ENCODE measurements around the gene ACOX1. TPM values are rescaled to one million over a fixed set of nuclear protein-coding genes. Genes with fewer than 3 reads are reported as not detected.

ACOX1 gene
- total and polyA plus RNA-seq, 2 experiments from 2014 or later = 21.3 to 43.0 TPM

- no peaks in the 10 kb centered on the region for H3K36me3 ChIP-seq
- TF ChIP-seq CTCF (IDR thresholded peaks at IDR 0.05; ENCODE audit: low read depth, low read length) = no peak
Measured at GRCh38 chr17:76011951-76012350, 33.0 kb upstream of the ACOX1 start.

DNA sequence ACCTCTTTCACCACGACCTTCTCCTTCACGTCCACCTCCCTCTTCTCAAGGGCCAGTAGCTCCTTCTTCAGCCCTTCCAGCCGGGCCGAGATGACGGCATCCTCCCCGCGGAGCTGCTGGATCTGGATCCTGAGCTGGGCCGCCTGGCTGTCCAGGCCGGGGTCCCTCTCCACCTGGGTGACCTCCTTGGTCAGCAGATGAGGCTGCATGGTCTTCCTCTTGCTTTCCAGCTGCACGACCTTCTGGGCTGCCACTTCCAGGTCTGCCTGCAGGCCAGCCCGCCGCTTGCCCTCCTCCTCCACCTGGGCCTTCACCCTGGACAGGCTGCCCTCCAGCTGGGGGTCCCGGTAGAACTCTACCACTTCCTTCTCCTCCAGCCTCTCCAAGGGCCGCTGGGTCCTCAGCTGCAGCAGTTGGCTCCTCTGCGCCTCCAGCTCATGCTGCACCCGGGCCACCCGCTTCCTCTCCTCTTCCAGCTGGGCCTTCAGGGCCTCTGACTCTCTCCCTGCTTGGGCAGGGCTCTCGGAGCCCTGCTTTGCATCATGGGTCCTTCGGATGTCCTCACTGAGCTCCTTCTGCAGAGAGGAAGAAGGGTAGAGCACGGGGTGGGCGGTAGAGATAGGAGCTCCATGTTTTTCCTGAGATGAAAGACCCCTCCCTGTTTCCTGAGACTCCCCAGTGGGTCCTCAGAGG is 31.1 kb upstream of the ACOX1 start:
- H3K4me1 ChIP-seq (ENCODE audit: low read depth) = no peaks in the 10 kb centered on the region
- H3K27ac ChIP-seq = no peak overlapping the region
- no peak for DNase-seq (ENCODE audit: low read depth in 1 of 2, low spot score in 1 of 2)
- no peak for TF ChIP-seq CTCF (IDR thresholded peaks at IDR 0.05; ENCODE audit: low read depth, low read length)
- no peaks in the 10 kb centered on the region for H3K36me3 ChIP-seq
- H3K4me3 ChIP-seq = no peak overlapping the region
- H3K9me3 ChIP-seq (ENCODE audit: low read depth) = no peaks in the 10 kb centered on the region
- peaks cover 5% of the 10 kb centered on the region for H3K27me3 ChIP-seq

More at GRCh38 chr17:76011951-76012350, 33.0 kb upstream of the ACOX1 start:
- H3K4me3 ChIP-seq = no peak overlapping the region
- H3K4me1 ChIP-seq (ENCODE audit: low read depth) = no peaks in the 10 kb centered on the region
- H3K9me3 ChIP-seq (ENCODE audit: low read depth) = no peaks in the 10 kb centered on the region
- H3K27me3 ChIP-seq = peaks cover 5% of the 10 kb centered on the region
- no peak overlapping the region for H3K27ac ChIP-seq
- no peak for DNase-seq (ENCODE audit: low read depth in 1 of 2, low spot score in 1 of 2)

DNA sequence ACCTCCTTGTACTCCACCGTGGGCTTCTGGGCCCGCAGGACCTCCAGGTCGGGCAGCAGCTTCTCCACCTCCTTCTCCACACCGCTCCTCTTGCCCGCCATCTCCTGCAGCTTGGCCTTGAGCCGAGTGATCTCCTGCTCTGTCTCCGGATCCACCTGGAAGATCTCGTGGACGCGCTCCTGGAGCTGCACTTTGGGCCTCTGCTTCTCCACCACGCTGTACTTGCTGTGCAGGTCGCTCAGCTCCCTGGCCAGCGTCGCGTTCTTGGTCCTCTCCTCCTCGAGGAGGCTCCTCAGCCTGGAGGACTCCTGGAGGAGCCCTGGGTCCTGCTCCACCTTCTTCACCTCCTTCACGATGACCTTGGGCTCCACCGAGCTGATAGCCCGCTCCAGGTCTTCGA is 30.5 kb upstream of the ACOX1 start:
- Histone ChIP-seq H3K27me3 (no peaks in the 10 kb centered on the region), H3K9me3 (ENCODE audit: low read depth) (no peaks in the 10 kb centered on the region), H3K27ac (no peak overlapping the region), H3K36me3 (no peaks in the 10 kb centered on the region), H3K4me3 (no peak overlapping the region), H3K4me1 (ENCODE audit: low read depth) (no peaks in the 10 kb centered on the region)
- TF ChIP-seq CTCF (IDR thresholded peaks at IDR 0.05; ENCODE audit: low read depth, low read length) = no peak
- no peak for DNase-seq (ENCODE audit: low read depth in 1 of 2, low spot score in 1 of 2)

- TF ChIP-seq CTCF (IDR thresholded peaks at IDR 0.05; ENCODE audit: low read depth, low read length) = no peak
- Histone ChIP-seq H3K27ac (no peak overlapping the region), H3K9me3 (ENCODE audit: low read depth) (no peaks in the 10 kb centered on the region), H3K36me3 (no peaks in the 10 kb centered on the region), H3K4me1 (ENCODE audit: low read depth) (no peaks in the 10 kb centered on the region), H3K27me3 (no peaks in the 10 kb centered on the region), H3K4me3 (no peak overlapping the region)
- DNase-seq (ENCODE audit: low read depth in 1 of 2, low spot score in 1 of 2) = no peak
Measured at GRCh38 chr17:76008630-76009425, 29.9 kb upstream of the ACOX1 start.

DNA sequence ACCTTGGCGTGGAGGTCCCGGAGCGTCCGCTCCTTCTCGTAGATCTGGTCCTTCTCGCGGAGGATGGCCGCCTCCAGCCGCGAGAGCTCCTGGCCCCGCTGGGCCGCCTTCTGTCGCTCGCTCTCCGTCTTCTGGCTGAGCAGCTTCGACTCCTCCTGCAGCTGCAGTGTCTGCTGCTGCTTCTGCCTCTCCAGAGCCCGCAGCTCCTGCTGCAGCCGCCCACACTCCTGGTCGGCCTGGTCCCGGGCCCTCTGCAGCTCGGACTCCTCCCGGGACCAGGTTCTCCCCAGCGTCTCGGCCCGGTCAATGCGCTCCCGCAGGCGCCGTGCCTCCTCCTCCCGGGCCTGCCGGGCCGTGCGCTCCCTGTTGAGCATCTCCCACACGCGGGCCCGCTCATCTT is 29.2 kb upstream of the ACOX1 start:
- H3K36me3 ChIP-seq = no peaks in the 10 kb centered on the region
- H3K9me3 ChIP-seq (ENCODE audit: low read depth) = no peaks in the 10 kb centered on the region
- DNase-seq (ENCODE audit: low read depth in 1 of 2, low spot score in 1 of 2) = no peak
- H3K27ac ChIP-seq = no peak overlapping the region
- H3K4me1 ChIP-seq (ENCODE audit: low read depth) = no peaks in the 10 kb centered on the region
- H3K4me3 ChIP-seq = no peak overlapping the region
- TF ChIP-seq CTCF (IDR thresholded peaks at IDR 0.05; ENCODE audit: low read depth, low read length) = no peak
- no peaks in the 10 kb centered on the region for H3K27me3 ChIP-seq

Data from cardiac muscle cell (in vitro differentiated cells and primary cell).